H9 (cell line): Measurements from ENCODE around the gene HMGXB4. TPM values are rescaled to one million over a fixed set of nuclear protein-coding genes. Genes with fewer than 3 reads are reported as not detected.

Experiments used
- DNase-seq: peaks from one replicate; pipeline ENCODE4 v3.0.0-alpha.2; 2017
- H2AFZ ChIP-seq: one replicate; pipeline ENCODE4 v1.6.1; 2013; ENCODE audit warnings: mild to moderate bottlenecking, low read length, control low read depth, moderate library complexity
- H2AK5ac ChIP-seq: 2 replicates; pipeline ENCODE4 v1.6.1; 2013; ENCODE audit warnings: low read length, control low read depth, mixed read lengths; ENCODE audit not compliant: insufficient read length
- H2BK120ac ChIP-seq: one replicate; pipeline ENCODE4 v1.6.1; 2013; ENCODE audit warnings: low read depth, mild to moderate bottlenecking, low read length, control low read depth, inconsistent platforms; ENCODE audit not compliant: poor library complexity, severe bottlenecking
- H2BK12ac ChIP-seq: 2 replicates; pipeline ENCODE4 v1.6.1; 2013; ENCODE audit warnings: low read length, control low read depth, mixed read lengths, low read depth; ENCODE audit not compliant: insufficient read length
- H2BK15ac ChIP-seq: 2 replicates; pipeline ENCODE4 v1.6.1; 2013; ENCODE audit warnings: low read depth, low read length, control low read depth
- H2BK20ac ChIP-seq: one replicate; pipeline ENCODE4 v1.6.1; 2013; ENCODE audit warnings: low read depth, mild to moderate bottlenecking, low read length, control low read depth, inconsistent platforms; ENCODE audit not compliant: poor library complexity, severe bottlenecking
- H2BK5ac ChIP-seq: 2 replicates; pipeline ENCODE4 v1.6.1; 2013; ENCODE audit warnings: low read length, control low read depth, mixed read lengths; ENCODE audit not compliant: insufficient read length
- H3K14ac ChIP-seq: 2 replicates; pipeline ENCODE4 v1.6.1; 2013; ENCODE audit warnings: low read length, control low read depth; ENCODE audit not compliant: insufficient read depth
- H3K18ac ChIP-seq: 2 replicates; pipeline ENCODE4 v1.6.1; 2013; ENCODE audit warnings: low read depth, mild to moderate bottlenecking, mixed read lengths, low read length, control low read depth; ENCODE audit not compliant: insufficient read length
- H3K23ac ChIP-seq: 2 replicates; pipeline ENCODE4 v1.6.1; 2013; ENCODE audit warnings: low read length, control low read depth, mixed read lengths, low read depth; ENCODE audit not compliant: insufficient read length
- H3K23me2 ChIP-seq: 2 replicates; pipeline ENCODE4 v1.6.1; 2013; ENCODE audit warnings: low read depth, mild to moderate bottlenecking, mixed read lengths, low read length, control low read depth; ENCODE audit not compliant: insufficient read length, poor library complexity, severe bottlenecking
- H3K27ac ChIP-seq: 2 replicates; pipeline ENCODE4 v1.5.1; 2013; ENCODE audit warnings: low read length, control low read depth, mixed read lengths, low read depth; ENCODE audit not compliant: insufficient read length
- H3K27me3 ChIP-seq: 2 replicates; pipeline ENCODE4 v1.6.1; 2013; ENCODE audit warnings: low read length, control low read depth, inconsistent platforms; ENCODE audit not compliant: insufficient read depth
- H3K4ac ChIP-seq: 2 replicates; pipeline ENCODE4 v1.6.1; 2013; ENCODE audit warnings: low read depth, mild to moderate bottlenecking, control low read depth, inconsistent platforms, low read length, moderate library complexity
- H3K4me1 ChIP-seq: 2 replicates; pipeline ENCODE4 v1.6.1; 2013; ENCODE audit warnings: low read length, control low read depth, inconsistent platforms; ENCODE audit not compliant: insufficient read depth
- H3K4me2 ChIP-seq: 2 replicates; pipeline ENCODE4 v1.6.1; 2013; ENCODE audit warnings: low read length, control low read depth, mixed read lengths; ENCODE audit not compliant: insufficient read length, insufficient read depth
- H3K56ac ChIP-seq: 2 replicates; pipeline ENCODE4 v1.6.1; 2013; ENCODE audit warnings: low read depth, mild to moderate bottlenecking, mixed read lengths, low read length, control low read depth; ENCODE audit not compliant: insufficient read length
- H3K79me1 ChIP-seq: 2 replicates; pipeline ENCODE4 v1.6.1; 2013; ENCODE audit warnings: low read depth, mild to moderate bottlenecking, moderate library complexity, low read length, control low read depth, inconsistent platforms; ENCODE audit not compliant: insufficient read depth, poor library complexity, severe bottlenecking
- H3K79me2 ChIP-seq: 2 replicates; pipeline ENCODE4 v1.6.1; 2013; ENCODE audit warnings: low read length, control low read depth, inconsistent platforms; ENCODE audit not compliant: insufficient read depth
- H3K9ac ChIP-seq: 2 replicates; pipeline ENCODE4 v1.6.1; 2013; ENCODE audit warnings: low read length, control low read depth, mixed read lengths; ENCODE audit not compliant: insufficient read length; ENCODE audit errors: extremely low read depth
- H3K9me3 ChIP-seq: one replicate; pipeline ENCODE4 v1.6.1; 2013; ENCODE audit warnings: low read depth, low read length, inconsistent platforms; ENCODE audit not compliant: control insufficient read depth
- H3T11ph ChIP-seq: one replicate; pipeline ENCODE4 v1.6.1; 2013; ENCODE audit warnings: mild to moderate bottlenecking, low read length, control low read depth, inconsistent platforms
- H4K20me1 ChIP-seq: one replicate; pipeline ENCODE4 v1.6.1; 2013; ENCODE audit not compliant: control insufficient read depth, insufficient read length, insufficient read depth
- H4K5ac ChIP-seq: 2 replicates; pipeline ENCODE4 v1.6.1; 2013; ENCODE audit warnings: low read depth, mild to moderate bottlenecking, mixed read lengths, low read length, control low read depth; ENCODE audit not compliant: insufficient read length
- H4K8ac ChIP-seq: replicated peaks from 2 replicates; pipeline ENCODE4 v1.6.1; 2013; ENCODE audit warnings: low read length, control low read depth, mixed read lengths, low read depth; ENCODE audit not compliant: insufficient read length
- H4K91ac ChIP-seq: 2 replicates; pipeline ENCODE4 v1.6.1; 2013; ENCODE audit warnings: low read depth, mild to moderate bottlenecking, moderate library complexity, mixed read lengths, low read length, control low read depth; ENCODE audit not compliant: insufficient read length
- H3K27ac Mint-ChIP-seq, 3 experiments: 2 replicates in 2 of 3; 3 replicates in 1 of 3; pipeline ENCODE4 v1.8.0; 2020 to 2021; ENCODE audit warnings: mixed read lengths in 3 of 3, mild to moderate bottlenecking in 1 of 3, moderate library complexity in 1 of 3
- H3K27me3 Mint-ChIP-seq: 2 replicates; pipeline ENCODE4 v1.8.0; 2021; ENCODE audit warnings: low read depth, mild to moderate bottlenecking, moderate library complexity, mixed read lengths
- H3K36me3 Mint-ChIP-seq, 3 experiments: 2 replicates in 2 of 3; 3 replicates in 1 of 3; pipeline ENCODE4 v1.8.0; 2020 to 2021; ENCODE audit warnings: low read depth in 3 of 3, mixed read lengths in 3 of 3; ENCODE audit not compliant: insufficient read depth in 1 of 3
- H3K4me1 Mint-ChIP-seq, 2 experiments: 2 replicates each; pipeline ENCODE4 v1.8.0; 2020; ENCODE audit warnings: mixed read lengths in 2 of 2
- H3K4me3 Mint-ChIP-seq, 2 experiments: 2 replicates in 1 of 2; 3 replicates in 1 of 2; pipeline ENCODE4 v1.8.0; 2020 to 2021; ENCODE audit warnings: mild to moderate bottlenecking in 2 of 2, mixed read lengths in 2 of 2, moderate library complexity in 1 of 2
- H3K9me3 Mint-ChIP-seq, 2 experiments: 2 replicates in 1 of 2; 3 replicates in 1 of 2; pipeline ENCODE4 v1.8.0; 2020; ENCODE audit warnings: mild to moderate bottlenecking in 2 of 2, mixed read lengths in 2 of 2, moderate library complexity in 1 of 2
- WGBS: extraction: QIAGEN DNeasy Blood & Tissue Kit; methylation state at CpG from one replicate; pipeline ENCODE4 v1.1.7; 2013; ENCODE audit warnings: missing lambda C conversion rate, low lambda C conversion rate, mixed read lengths; ENCODE audit not compliant: insufficient read length; ENCODE audit errors: extremely low coverage; 5-methylcytosine and 5-hydroxymethylcytosine counted together
- total RNA-seq: library from RNA; stranded (reverse); gene quantifications from 2 replicates; pipeline ENCODE4 v1.2.1, GENCODE V29; 2021
- TF ChIP-seq, protein P1 (sequence below): fragments of 200-600 bp; sonication (generic); conservative IDR thresholded peaks from 3 replicates; pipeline ENCODE4 v1.8.0; 2021; ENCODE audit warnings: antibody characterized with exemption, mild to moderate bottlenecking

The HMGXB4 gene
- total RNA-seq, 1 experiment from 2014 or later: 33.5 TPM

DNA sequence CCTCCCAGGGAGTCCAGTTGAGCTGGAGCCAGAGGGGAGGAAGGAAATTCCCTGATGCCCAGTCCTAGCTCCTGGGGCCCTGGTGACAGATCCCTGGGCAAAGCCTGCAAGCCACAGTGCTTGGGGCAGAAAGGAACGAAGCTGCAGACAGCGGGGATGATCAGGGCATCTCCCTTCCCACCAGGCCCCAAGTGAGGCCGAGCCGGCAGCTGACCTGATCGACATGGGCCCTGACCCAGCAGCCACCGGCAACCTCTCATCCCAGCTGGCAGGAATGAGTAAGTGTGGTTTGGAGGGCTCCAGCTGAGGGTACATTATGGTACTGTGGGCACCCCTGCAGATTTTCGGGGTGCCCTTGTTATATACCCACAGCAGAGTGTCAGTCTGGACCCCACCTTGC lies 75.9 kb downstream of the HMGXB4 start:
- no peaks in the 10 kb centered on the region for H3K4me1 ChIP-seq
- no peak overlapping the region for H3K27ac Mint-ChIP-seq
- no peak overlapping the region for H3K18ac ChIP-seq
- H3K4me1 Mint-ChIP-seq: peaks cover 9 to 10% of the 10 kb centered on the region in 2 experiments
- no peak overlapping the region for H4K5ac ChIP-seq
- H3K23ac ChIP-seq: no peak overlapping the region
- H3K23me2 ChIP-seq: no peaks in the 10 kb centered on the region
- peaks cover 19 to 40% (median 39%) of the 10 kb centered on the region in 3 experiments; a peak in 6 of 7 replicates for H3K36me3 Mint-ChIP-seq
- H2AFZ ChIP-seq: no peak overlapping the region
- no CpG with 5 or more reads among the region's 7 CpGs for WGBS
- no peak overlapping the region for H3K4ac ChIP-seq
- H3K56ac ChIP-seq: no peak overlapping the region
- no peaks in the 10 kb centered on the region for H3K27me3 ChIP-seq
- no peak for DNase-seq
- H2AK5ac ChIP-seq: no peak overlapping the region
- no peak overlapping the region for H3K27ac ChIP-seq
- no peaks in the 10 kb centered on the region for H3K27me3 Mint-ChIP-seq
- H2BK12ac ChIP-seq: no peak overlapping the region
- no peak overlapping the region for H3K14ac ChIP-seq
- no peak overlapping the region for H3K4me3 Mint-ChIP-seq
- no peaks in the 10 kb centered on the region for H3K79me1 ChIP-seq
- H3K79me2 ChIP-seq: no peaks in the 10 kb centered on the region
- H2BK5ac ChIP-seq: no peak overlapping the region
- no peak overlapping the region for H2BK20ac ChIP-seq
- no peaks in the 10 kb centered on the region for H4K20me1 ChIP-seq
- no peak overlapping the region for H4K91ac ChIP-seq
- TF ChIP-seq, protein P1, sequence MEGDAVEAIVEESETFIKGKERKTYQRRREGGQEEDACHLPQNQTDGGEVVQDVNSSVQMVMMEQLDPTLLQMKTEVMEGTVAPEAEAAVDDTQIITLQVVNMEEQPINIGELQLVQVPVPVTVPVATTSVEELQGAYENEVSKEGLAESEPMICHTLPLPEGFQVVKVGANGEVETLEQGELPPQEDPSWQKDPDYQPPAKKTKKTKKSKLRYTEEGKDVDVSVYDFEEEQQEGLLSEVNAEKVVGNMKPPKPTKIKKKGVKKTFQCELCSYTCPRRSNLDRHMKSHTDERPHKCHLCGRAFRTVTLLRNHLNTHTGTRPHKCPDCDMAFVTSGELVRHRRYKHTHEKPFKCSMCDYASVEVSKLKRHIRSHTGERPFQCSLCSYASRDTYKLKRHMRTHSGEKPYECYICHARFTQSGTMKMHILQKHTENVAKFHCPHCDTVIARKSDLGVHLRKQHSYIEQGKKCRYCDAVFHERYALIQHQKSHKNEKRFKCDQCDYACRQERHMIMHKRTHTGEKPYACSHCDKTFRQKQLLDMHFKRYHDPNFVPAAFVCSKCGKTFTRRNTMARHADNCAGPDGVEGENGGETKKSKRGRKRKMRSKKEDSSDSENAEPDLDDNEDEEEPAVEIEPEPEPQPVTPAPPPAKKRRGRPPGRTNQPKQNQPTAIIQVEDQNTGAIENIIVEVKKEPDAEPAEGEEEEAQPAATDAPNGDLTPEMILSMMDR: no peak
- no peak overlapping the region for H3K9ac ChIP-seq
- H2BK15ac ChIP-seq: no peak overlapping the region
- no peaks in the 10 kb centered on the region for H3K9me3 ChIP-seq
- H3K4me2 ChIP-seq: no peak overlapping the region
- no peak overlapping the region for H2BK120ac ChIP-seq
- no peaks in the 10 kb centered on the region for H3K9me3 Mint-ChIP-seq
- H4K8ac ChIP-seq: no peak overlapping the region
- no peak overlapping the region for H3T11ph ChIP-seq
